GM19035 (cell line): Measurements from ENCODE around the gene PPP1R12C.
"Not testable (repeated sequence)": the region's sequence is repeated elsewhere in the genome, so short reads cannot be mapped to it uniquely, and the experiment has no call there.

Source experiments
- ATAC-seq: cut with Tn5 transposase; IDR thresholded peaks from one replicate; pipeline ENCODE4 v1.9.1; 2021; ENCODE audit not compliant: unreplicated experiment

PPP1R12C gene

DNA sequence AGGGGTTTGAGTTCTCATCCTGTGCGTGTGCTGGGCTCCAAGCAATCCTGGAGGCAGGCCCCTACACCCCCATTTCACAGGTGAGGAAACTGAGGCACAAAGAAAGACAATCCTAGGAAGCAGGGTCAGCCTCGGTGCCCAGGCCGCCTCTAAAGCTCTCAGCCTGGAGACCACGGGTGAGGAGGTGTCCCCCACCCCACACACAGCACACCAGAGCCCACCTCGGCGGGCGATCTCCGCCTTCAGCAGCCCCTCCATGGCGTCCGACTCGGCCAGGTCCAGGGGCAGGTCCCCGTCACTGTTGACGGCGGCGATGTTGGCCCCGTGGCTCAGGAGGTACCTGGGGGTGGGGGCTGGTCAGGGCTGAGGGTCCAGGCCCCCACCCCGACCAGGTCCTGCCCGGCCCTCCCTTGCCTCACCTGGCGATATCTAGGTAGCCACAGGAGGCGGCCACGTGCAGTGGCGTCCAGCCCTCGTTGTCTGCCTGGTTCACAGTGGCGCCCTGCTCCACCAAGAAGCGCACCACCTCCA lies 5.1 kb downstream of the PPP1R12C start:
- ATAC-seq: no peak

DNA sequence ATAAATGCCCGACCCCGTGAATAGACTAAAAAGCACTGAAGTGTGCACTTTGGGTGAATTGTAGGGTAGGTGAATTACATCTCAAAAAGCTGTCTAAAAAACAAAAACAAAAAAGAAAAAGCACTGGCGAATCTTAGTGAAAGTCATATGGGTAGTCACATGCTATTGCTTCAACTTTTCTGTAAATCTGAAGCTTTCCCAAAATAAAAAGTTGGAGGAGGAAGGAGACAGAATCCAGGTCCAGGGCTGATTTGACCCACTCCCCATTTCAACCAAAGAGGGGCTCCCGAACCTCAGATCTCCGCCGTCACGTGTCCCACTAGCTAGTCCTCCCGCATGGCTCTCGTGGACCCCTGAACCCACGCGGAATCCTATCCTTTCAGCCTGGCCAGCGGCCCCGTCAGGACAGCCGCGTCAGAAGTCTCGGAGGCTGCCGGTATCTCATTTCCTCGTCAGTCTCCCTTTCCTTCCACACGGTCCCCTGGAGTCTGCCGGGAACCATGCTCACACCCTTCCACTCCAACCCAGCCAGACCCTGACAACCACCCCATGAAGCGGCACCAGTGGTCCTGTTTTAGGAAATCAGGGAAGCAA lies 6.1 kb downstream of the PPP1R12C start:
- no peak for ATAC-seq

DNA sequence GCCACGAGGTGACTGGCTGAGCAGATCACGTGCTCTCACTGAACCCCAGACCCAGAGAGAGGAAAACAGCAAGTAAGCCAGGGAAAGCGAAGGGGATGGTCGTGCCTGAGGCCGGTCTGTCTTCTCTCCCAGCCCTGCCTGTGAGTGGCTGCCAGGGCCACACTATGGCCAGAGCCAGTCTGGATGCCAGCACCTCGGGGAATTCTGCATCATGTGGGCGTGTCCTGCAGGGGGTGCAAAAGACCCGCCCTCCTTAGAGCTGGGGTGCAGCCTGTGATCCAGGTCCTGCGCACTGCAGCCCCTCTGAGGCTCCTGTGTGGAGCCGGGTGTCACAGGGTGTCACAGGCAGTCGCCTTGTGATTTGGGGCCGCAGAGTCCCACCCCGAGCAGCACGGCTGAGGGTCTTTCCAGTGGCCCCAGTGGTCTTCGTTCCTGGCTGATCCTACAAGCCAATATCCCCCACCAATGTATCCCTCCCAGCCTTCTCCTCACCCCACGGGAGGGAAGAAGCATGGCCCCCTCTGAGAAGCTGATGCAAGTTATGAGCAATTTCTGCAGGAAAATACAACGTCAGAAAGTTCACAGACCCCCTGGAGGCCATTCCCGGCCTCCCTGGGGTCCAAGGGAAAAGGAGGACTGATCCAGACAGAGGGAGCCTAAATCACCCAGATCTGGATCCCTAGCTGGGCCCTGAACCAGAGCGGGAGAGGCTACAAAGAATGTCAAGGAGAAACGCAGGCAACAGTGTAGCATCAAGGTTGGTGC lies 7.7 kb downstream of the PPP1R12C start:
- ATAC-seq: no peak

DNA sequence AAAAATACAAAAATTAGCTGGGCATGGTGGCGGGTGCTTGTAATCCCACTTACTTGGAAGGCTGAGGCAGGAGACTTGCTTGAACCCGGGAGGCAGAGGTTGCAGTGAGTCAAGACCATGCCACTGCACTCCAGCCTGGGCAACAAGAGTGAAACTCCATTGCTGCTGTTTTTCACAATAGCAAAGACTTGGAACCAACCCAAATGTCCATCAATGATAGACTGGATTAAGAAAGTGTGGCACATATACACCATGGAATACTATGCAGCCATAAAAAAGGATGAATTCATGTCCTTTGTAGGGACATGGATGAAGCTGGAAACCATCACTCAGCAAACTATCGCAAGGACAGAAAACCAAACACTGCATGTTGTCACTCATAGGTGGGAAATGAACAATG lies 10.2 kb downstream of the PPP1R12C start:
- ATAC-seq: not testable (repeated sequence)

DNA sequence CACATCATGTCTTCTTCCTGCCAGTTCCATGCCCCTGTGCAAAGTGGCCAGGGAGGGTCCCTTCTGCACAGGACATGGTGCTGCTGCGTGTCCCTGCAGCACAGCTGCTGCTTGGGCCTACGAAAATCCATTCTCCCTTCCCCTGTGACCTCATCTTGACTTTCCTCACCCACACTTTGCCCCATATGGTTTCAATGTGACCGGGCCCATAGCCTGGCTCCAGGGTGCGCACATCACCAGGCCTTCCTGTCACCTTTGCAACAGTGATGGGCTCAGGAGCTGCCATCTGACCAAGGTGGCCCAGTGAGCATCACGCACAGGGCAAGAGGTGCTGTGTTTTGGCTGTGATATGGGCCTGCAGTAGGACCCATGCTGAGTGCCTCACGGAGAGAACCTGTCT lies 10.8 kb downstream of the PPP1R12C start:
- ATAC-seq: no peak

DNA sequence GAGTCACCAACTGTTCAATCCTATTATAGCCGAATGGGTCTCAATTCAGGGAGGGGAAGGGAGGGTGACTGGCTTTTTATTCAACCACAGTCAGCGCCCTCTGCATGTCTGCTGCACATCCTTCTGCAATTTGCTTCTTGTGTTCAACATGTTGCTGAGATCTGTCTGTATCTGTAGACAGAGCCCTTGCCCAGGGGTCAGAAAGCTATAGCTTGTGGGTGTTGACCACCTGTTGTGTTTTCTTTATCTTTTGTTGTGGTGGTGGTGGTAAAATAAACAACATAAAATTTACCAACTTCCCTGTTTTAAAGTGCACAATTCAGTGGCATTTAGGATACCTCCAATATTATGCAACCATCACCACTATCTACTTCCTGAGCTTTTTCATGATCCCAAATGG lies 12.2 kb downstream of the PPP1R12C start:
- no peak for ATAC-seq

DNA sequence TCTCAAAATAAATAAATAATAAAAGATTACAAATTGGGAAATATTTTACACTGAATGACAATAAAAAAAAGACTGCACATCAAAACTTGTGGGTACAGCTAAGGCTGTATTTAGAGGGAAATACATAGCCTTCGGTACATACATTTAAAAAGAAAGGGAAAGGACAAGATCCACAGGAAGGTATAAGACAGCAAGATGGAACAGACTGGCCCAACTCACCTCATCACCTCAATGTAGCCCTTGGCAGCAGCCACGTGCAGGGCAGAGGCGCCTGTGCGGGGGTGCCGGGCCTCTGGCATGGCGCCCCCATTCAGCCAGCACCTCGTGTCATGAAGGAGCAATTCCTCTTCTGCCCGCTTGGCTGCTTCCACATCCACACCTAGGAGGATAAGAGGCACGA lies 14.2 kb downstream of the PPP1R12C start:
- no peak for ATAC-seq

DNA sequence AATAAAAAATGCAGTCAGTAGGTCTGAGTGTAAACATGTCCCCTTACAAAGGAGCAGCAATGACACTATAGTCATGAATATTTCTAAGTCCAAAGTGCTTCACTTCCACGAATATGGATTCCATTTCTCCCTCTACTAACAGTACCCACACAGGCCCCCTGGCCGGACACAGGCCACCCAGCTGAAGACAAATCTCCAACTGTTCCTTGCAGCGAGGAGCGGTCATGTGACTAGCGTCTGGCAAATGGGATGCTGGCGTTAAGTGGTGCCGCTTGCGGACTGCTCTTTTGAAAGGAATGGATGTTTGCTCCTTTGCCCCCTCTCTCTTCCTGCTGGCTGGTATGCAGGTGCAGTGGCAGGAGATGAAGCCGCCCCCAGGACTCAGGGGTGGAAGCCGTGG lies 16.2 kb downstream of the PPP1R12C start:
- no peak for ATAC-seq

DNA sequence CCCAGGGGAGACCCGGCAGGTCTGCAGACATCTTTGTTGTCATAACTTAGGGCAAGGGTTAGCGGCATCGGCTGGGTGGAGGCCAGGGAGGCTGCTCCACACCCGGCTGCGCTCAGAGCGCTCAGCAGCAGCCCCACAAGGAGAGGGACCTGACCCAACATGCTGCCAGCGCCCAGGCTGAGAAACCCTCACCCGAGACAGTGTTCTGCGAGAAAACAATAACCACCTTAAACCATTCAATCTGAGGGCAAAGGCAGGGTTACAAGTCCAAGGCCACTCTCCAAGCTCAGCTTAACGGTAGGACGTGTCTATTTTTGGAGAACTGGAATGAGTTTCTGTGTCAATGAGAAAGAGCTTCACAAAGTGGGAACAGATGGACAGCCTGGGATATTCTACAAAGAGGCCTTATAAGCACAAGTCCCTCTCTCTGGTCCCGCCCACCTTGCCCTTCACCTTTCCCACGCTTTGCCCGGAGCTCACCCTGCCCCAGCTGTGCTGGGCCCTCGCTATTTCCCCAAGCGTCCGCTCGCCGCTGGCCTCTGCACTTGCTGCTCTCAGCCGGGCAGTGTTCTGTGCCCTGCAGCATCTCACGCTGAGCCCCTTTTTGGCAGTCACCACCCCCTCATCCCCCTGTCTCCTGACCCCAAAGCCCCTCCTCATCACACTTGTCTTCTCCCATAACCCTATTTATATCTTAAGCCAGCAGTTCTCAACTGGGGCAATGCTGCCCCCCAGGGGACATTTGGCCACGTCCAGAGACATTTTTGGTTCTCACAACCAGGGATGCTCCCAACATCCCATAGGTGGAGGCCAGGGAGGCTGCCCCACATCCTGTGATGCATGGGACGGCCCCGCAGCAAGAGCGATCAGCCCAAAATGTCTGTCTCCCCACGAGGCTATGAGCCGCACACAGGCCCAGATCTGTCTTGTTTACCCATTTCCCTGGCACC lies 17.6 kb downstream of the PPP1R12C start:
- no peak for ATAC-seq

DNA sequence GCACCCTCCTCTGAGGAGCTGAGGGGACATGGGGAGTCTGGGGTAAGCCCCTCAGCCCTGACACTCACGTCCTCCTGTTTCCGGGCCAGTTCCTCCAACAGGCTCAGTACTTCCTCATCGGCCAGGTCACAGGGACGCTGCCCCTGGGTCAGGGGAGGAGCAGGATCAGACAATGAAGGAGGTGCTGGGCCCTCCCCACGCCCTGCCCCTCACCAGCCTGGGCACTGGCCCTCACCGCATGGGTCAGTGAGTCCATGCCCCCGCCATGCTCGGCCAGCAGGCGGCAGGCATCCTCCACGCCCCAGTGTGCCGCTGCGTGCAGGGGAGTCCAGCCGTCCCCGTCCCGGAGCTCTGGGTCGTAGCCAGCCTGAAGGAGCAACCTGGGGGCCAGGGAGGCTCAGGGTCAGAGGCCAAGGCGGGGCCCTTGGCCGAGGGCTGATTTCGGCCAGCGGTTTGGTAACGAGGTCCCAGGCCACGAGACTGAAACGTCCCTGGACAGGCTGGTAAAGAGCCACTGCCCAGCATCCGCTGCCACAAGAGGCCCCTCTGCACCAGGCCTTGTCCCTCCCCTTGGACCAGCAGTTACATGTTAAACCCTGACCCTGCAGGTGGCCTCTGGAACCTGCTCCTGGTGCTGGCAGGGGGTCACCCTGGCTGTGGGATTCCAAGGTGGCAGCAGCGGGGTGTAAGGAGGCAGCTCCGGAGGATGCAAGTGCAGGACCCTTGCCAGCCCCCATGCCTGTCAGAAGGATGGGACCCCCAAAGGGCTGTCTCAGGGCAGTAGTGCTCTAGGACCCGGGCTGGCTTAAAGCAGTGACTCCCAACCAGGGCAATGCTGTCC lies 18.5 kb downstream of the PPP1R12C start:
- no peak for ATAC-seq

DNA sequence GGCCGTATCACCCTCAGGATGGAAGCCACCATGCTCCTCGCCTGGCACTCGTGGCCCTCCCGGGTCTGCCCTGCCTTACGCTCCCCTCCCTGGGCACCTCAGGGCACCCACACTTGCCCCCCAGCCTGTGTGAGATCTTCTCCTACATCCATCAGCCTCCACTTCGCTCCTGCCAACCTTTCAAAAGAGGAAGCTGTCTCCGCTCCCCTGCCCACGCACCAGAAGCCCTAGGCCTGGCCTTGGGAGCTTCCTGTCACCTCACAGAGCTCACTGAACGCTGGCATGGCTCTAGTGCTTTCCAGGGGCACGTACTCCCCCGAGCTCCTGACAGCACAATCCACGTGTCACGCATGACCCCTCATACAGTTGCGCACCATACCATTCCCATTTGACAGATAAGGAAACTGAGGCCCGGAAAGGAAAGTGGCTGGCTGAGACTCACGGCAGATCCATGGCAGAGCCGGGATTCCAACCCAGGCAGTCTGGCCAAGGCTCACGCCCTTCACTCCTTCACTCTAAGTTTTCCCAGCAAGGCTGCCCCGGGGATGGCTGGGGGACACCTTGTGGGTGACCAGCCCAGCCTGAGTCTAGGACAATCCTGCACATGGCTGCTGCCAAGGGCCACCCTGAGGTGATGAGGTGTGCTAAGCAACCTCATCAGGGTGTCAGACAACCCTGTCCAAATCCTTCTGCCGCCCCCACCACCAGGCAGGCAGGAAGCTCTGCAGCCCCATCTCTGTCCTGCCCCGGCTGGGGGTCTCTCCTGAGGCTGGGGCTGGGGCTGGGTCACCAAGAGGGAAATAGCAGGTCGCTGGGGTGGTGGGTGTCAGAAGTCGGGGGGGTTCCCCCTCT lies 19.3 kb downstream of the PPP1R12C start:
- no peak for ATAC-seq

DNA sequence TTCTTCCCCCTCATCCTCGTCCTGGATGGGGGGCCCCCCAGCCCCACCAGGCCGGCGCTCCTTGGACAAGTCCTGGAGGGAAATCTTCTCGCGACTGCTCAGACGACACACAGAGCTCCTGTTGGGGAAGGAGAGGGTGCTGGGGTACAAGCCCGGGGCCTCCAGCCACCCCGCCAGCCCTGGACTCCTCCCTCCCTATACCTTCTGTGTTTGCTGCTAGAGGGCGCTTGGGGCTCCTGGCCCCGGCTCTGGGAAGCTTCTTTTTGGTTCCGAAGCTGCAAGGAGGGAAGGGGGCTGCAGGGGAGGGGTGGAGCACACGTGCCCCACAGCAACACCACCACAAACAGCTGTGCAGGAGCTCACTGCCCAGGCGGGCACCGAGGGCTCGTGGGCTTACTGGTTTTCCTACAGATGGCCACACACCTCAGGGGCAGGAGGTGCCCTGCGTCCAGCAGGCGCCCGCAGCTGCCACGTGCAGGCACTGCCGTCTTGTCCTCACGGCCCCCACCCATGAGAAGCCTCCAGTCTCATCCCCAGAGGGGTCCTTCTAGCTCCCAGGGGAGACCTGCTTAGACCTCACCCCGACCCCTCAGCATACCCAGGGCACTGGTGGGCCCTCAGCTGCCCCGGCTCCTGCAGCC lies 21.3 kb downstream of the PPP1R12C start:
- no peak for ATAC-seq

DNA sequence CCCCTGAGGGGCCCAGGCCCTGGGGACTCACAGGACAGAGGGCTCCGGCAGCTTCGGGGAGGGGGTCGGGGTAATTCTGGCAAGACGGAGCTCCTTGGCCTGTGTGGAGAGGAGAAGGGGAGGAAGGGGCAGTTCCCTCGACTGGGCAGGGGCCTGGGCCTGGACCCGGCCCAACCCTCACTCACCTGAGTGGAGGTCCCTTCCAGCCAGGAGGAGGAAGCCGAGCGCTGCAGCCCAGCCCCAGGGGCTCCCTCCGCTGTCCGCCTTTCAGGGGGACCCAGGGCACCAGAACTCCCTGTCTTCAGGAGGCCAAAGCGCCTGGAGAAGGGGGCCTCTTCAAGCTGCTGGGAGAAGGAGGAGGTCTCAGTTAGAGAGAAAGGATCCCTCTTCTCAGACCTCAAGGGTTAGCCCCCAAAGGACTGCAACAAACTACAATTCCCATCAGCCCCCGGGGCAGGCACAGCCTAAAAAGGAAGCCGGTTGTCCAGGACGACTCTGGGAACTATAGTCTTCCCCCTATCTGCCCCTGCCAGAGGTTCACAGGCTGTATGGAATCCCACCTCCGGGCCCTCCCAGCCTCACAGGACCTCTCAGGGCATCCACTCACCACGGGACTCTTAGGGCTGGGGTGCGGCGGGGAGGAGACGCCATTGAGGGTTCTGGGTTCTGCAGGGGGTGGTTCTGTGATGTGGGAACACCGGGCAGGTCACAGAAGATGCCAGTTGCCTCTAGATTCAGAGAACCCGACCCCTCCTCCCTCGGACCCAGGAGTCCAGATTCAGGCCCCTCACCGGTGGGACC lies 22.0 kb downstream of the PPP1R12C start:
- ATAC-seq: no peak

DNA sequence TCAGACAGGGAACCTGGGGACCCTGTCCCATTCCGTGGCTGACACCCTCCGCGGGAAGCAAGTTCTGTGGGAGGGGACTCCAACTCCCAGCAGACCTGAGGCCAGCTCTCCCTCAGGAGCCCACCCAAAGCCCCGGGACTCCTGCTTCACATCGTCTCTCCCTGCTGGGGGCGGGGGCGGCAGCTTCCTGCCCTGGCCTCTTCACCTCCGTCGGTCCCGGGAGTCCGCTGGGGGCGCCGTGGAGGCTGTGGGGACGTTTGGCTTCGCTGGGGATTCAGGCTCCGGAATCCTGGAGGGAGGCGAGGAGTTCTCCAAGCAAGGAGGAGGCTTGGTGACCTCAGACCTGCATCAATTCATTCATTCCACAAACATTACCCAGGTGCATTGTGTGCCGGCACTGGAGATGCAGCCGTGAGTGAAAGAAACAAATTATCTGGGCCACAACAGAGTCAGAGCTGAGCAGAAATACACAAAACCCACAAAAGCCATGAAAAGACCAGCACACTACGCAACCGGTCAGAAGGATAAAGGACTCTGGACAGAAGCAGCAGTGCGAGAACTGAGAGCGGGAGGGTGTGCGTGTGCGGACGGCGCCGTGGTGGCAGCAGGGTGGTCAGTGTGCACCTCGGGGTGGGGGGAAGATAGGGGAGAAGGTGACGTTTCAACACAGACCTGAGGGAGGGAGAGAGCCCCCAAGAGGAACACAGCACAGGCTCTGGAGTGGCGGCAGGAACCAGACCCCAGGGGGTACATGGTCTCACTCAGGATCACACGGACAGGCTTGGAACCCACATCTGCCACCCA lies 22.8 kb downstream of the PPP1R12C start:
- ATAC-seq: no peak

DNA sequence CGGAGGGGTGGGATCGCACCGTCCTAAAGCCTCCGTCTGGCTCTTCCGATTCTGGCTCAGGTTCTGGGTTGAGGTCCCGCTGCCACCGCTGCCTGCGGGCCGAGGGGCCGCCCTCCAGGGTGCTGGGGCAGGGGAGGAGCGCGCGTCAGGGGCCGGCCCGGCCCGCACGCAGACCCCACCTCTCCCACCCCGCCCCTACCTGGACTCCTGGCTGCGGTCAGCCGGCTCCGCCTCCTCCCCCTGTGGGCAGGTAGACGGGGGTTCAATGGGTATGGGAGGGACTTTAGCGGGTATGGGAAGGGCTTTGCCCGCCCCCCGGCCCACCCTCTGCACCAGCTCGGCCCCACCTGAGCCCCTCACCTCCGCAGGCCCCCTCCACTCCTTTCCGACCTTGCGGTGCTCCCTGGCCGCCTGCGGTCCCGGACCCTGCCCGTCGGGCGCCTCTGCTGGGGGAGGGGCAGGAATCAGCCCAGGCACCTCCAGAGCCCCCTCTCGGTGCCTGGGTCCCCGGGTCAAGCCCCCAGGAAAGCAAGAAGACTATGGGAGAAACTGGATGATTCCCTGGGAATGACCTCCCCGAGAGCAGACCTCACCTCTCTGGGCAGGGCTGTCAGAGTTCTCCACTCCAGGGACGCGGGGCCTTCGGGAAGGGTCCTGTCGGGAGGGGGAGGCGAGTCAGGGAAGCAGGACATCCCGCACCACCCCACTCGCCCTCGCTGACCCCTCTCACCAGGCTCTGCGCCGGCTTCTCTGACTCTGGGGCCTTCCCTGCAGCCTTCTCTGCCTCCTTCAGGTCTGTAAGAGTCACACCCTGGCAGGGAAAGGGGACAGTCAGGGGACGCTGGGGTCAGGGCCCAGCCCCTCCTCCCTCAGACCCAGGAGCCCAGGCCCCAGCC lies 24.8 kb downstream of the PPP1R12C start:
- ATAC-seq: no peak

DNA sequence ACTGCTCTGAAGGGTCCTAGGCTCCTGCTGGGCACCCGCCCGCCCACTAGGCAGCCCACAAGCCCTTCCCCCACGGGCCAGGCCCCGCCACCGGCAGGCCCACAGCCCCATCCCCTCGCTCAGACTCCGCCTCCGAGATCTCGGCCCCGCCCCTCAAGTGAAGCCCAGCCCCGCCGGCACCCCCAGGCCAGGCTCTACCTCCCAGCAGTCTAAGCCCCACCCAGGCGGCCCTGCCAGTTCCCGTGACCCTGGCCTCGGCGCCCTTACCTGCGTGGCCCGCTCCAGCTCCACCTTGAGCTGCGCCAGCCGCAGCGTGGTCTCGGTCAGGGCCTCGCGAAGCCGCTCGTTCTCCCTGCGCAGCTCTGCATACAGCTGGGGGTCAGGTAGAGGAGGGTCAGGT lies 25.5 kb downstream of the PPP1R12C start:
- ATAC-seq: no peak
